AG09309 (cell line): Measurements from ENCODE around the gene TRAM2.

ENCODE experiments used
- DNase-seq: peaks from one replicate; pipeline ENCODE4 v3.0.0-alpha.2; 2010; ENCODE audit warnings: low read depth
- H3K4me3 ChIP-seq: 2 replicates; pipeline ENCODE4 v1.5.1; 2011; ENCODE audit warnings: mild to moderate bottlenecking, low read depth, low read length, moderate library complexity; ENCODE audit not compliant: control insufficient read depth
- CTCF ChIP-seq: IDR thresholded peaks from 2 replicates; pipeline ENCODE4 v1.5.1; 2011; ENCODE audit warnings: mild to moderate bottlenecking, low read depth, low read length, inconsistent platforms; ENCODE audit not compliant: insufficient read depth, control insufficient read depth; ENCODE audit errors: missing control alignments

Gene TRAM2

GRCh38 chr6:52522655-52523054, 54.2 kb downstream of the TRAM2 start:
- no peak overlapping the region for H3K4me3 ChIP-seq
- no peak for DNase-seq
- TF ChIP-seq CTCF, result no peak

GRCh38 chr6:52522151-52522626, 54.7 kb downstream of the TRAM2 start:
- no peak overlapping the region for H3K4me3 ChIP-seq
- no peak for DNase-seq
- peak; percentile 16 for TF ChIP-seq CTCF

GRCh38 chr6:52519618-52520017, 57.2 kb downstream of the TRAM2 start:
- no peak overlapping the region for H3K4me3 ChIP-seq
- TF ChIP-seq CTCF, result no peak
- no peak for DNase-seq

- no peak for TF ChIP-seq CTCF
- no peak overlapping the region; the same call in 1 of the 2 replicates for H3K4me3 ChIP-seq
- no peak for DNase-seq
These were observed 58.4 kb downstream of the TRAM2 start for GRCh38 chr6:52518279-52518945.

GRCh38 chr6:52517502-52518278, 59.2 kb downstream of the TRAM2 start:
- no peak for TF ChIP-seq CTCF
- H3K4me3 ChIP-seq, result peak overlapping the region; percentile 11; the same call in 1 of the 2 replicates

GRCh38 chr6:52516943-52517342, 59.9 kb downstream of the TRAM2 start:
- DNase-seq, result no peak
- no peak for TF ChIP-seq CTCF
- H3K4me3 ChIP-seq, result no peak overlapping the region

More at GRCh38 chr6:52517502-52518278, 59.2 kb downstream of the TRAM2 start:
- peak; percentile 77 for DNase-seq
